DOHH2 (cell line): ENCODE data around the gene FHOD3.

ENCODE experiments used
- CTCF ChIP-seq: fragments of 200-600 bp; sonication (generic); IDR thresholded peaks from one replicate; pipeline ENCODE4 v1.5.1; 2014; ENCODE audit warnings: antibody characterized with exemption, mild to moderate bottlenecking, low read depth, low read length; ENCODE audit not compliant: poor library complexity, severe bottlenecking
- EZH2phosphoT487 ChIP-seq: fragments of 200-600 bp; sonication (generic); IDR thresholded peaks from 2 replicates; pipeline ENCODE4 v1.6.1; 2017; ENCODE audit warnings: borderline replicate concordance, mild to moderate bottlenecking, antibody characterized with exemption, low read length, moderate library complexity, mixed read lengths

GRCh38 chr18:36457683-36458082 is 160.2 kb downstream of the FHOD3 start:
- TF ChIP-seq EZH2phosphoT487 (no peak), CTCF (no peak)
